Loucy (cell line): ENCODE measurements around the gene SLC35F3.

Experiments used
- H2AFZ ChIP-seq: fragments of 200-600 bp; sonication (generic); 2 replicates; pipeline ENCODE4 v1.6.0; 2016; ENCODE audit warnings: antibody characterized with exemption, mild to moderate bottlenecking, low read length, moderate library complexity
- H3F3A ChIP-seq: fragments of 200-600 bp; 2 replicates; pipeline ENCODE4 v1.6.0; 2016; ENCODE audit warnings: antibody characterized with exemption, low read depth, mild to moderate bottlenecking
- H3K27me3 ChIP-seq: fragments of 200-600 bp; sonication (generic); 2 replicates; pipeline ENCODE4 v1.6.1; 2014; ENCODE audit warnings: low read length, mild to moderate bottlenecking; ENCODE audit not compliant: insufficient read depth, poor library complexity, severe bottlenecking
- H3K36me3 ChIP-seq: fragments of 200-600 bp; sonication (generic); 2 replicates; pipeline ENCODE4 v1.6.1; 2016; ENCODE audit warnings: low read length; ENCODE audit not compliant: insufficient read depth
- H3K4me1 ChIP-seq: fragments of 200-600 bp; sonication (generic); 2 replicates; pipeline ENCODE4 v1.5.1; 2014; ENCODE audit warnings: low read length, mild to moderate bottlenecking; ENCODE audit not compliant: insufficient read depth, poor library complexity, severe bottlenecking
- H3K4me2 ChIP-seq: fragments of 200-600 bp; sonication (generic); 2 replicates; pipeline ENCODE4 v1.6.0; 2014; ENCODE audit warnings: antibody characterized with exemption, low read length, low read depth, mild to moderate bottlenecking; ENCODE audit not compliant: poor library complexity, severe bottlenecking
- H3K4me3 ChIP-seq: fragments of 200-600 bp; sonication (generic); 2 replicates; pipeline ENCODE4 v1.5.1; 2014; ENCODE audit warnings: low read length, mild to moderate bottlenecking, mixed read lengths; ENCODE audit not compliant: poor library complexity, severe bottlenecking
- H3K79me2 ChIP-seq: fragments of 200-600 bp; sonication (generic); 2 replicates; pipeline ENCODE4 v1.6.1; 2014; ENCODE audit warnings: low read length; ENCODE audit not compliant: insufficient read depth
- H3K9ac ChIP-seq: fragments of 200-600 bp; sonication (generic); 2 replicates; pipeline ENCODE4 v1.6.0; 2014; ENCODE audit warnings: mild to moderate bottlenecking, low read depth, low read length, moderate library complexity; ENCODE audit not compliant: poor library complexity, severe bottlenecking
- H3K9me2 ChIP-seq: fragments of 200-600 bp; sonication (generic); replicated peaks from 2 replicates; pipeline ENCODE4 v1.6.1; 2016; ENCODE audit warnings: low read depth, low read length, mixed read lengths
- H3K9me3 ChIP-seq: fragments of 200-600 bp; sonication (generic); 2 replicates; pipeline ENCODE4 v1.6.1; 2014; ENCODE audit warnings: mild to moderate bottlenecking, antibody characterized with exemption, low read length, low read depth; ENCODE audit not compliant: insufficient read depth
- H4K20me1 ChIP-seq: fragments of 200-600 bp; sonication (generic); 2 replicates; pipeline ENCODE4 v1.6.0; 2014; ENCODE audit warnings: antibody characterized with exemption, low read length, mild to moderate bottlenecking; ENCODE audit not compliant: insufficient read depth, poor library complexity, severe bottlenecking
- EZH2phosphoT487 ChIP-seq: fragments of 200-600 bp; IDR thresholded peaks from 2 replicates; pipeline ENCODE4 v1.6.1; 2018; ENCODE audit warnings: antibody characterized with exemption, mild to moderate bottlenecking, moderate library complexity, borderline replicate concordance
- TF ChIP-seq, protein P1 (sequence below): fragments of 200-600 bp; sonication (generic); conservative IDR thresholded peaks from 2 replicates; pipeline ENCODE4 v1.5.1; 2014; ENCODE audit warnings: mild to moderate bottlenecking, antibody characterized with exemption, low read length

SLC35F3 gene

DNA sequence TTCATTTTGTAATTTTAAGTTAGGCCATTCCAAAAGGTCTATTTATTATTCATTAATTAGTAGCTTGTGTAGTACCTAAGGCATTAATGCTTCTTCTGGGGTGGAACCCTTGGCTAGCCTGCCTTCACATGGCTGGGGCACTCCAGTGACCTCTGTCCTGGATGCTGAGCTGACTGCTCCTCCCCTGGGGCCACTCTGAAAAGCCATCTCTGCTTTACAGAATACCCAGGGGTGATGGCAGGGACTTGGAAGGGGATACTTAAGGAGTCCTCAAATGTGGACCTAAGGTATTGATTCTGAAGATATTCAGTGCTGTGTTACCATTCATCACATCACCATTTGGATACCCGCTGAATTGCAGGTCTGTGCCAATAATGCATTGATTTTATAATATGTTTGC, 281.0 kb downstream of the SLC35F3 start:
- Histone ChIP-seq H4K20me1 (no peaks in the 10 kb centered on the region), H3K36me3 (no peaks in the 10 kb centered on the region), H3K9me3 (no peaks in the 10 kb centered on the region), H3K4me1 (peaks cover 36% of the 10 kb centered on the region), H3K9me2 (no peaks in the 10 kb centered on the region), H3K4me2 (no peak overlapping the region), H3K4me3 (no peak overlapping the region), H3F3A (no peaks in the 10 kb centered on the region), H3K27me3 (no peaks in the 10 kb centered on the region), H2AFZ (no peak overlapping the region), H3K79me2 (no peaks in the 10 kb centered on the region), H3K9ac (no peak overlapping the region)
- TF ChIP-seq, protein P1, sequence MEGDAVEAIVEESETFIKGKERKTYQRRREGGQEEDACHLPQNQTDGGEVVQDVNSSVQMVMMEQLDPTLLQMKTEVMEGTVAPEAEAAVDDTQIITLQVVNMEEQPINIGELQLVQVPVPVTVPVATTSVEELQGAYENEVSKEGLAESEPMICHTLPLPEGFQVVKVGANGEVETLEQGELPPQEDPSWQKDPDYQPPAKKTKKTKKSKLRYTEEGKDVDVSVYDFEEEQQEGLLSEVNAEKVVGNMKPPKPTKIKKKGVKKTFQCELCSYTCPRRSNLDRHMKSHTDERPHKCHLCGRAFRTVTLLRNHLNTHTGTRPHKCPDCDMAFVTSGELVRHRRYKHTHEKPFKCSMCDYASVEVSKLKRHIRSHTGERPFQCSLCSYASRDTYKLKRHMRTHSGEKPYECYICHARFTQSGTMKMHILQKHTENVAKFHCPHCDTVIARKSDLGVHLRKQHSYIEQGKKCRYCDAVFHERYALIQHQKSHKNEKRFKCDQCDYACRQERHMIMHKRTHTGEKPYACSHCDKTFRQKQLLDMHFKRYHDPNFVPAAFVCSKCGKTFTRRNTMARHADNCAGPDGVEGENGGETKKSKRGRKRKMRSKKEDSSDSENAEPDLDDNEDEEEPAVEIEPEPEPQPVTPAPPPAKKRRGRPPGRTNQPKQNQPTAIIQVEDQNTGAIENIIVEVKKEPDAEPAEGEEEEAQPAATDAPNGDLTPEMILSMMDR = no peak
- TF ChIP-seq EZH2phosphoT487 = no peak

- no peaks in the 10 kb centered on the region; the same call in 1 of the 2 replicates for H3K9me3 ChIP-seq
- H3K27me3 ChIP-seq = no peaks in the 10 kb centered on the region
- no peaks in the 10 kb centered on the region for H3K9me2 ChIP-seq
- no peak overlapping the region for H3K9ac ChIP-seq
- H3K4me1 ChIP-seq = peaks cover 36% of the 10 kb centered on the region
- TF ChIP-seq EZH2phosphoT487 = no peak
- TF ChIP-seq, protein P1 = no peak
- H3K4me2 ChIP-seq = no peak overlapping the region
- H4K20me1 ChIP-seq = no peaks in the 10 kb centered on the region
- H3K36me3 ChIP-seq = no peaks in the 10 kb centered on the region
- H3F3A ChIP-seq = no peaks in the 10 kb centered on the region
- H3K79me2 ChIP-seq = no peaks in the 10 kb centered on the region
- H2AFZ ChIP-seq = no peak overlapping the region
- H3K4me3 ChIP-seq = no peak overlapping the region
Measured at GRCh38 chr1:234186037-234186688, 281.7 kb downstream of the SLC35F3 start.

DNA sequence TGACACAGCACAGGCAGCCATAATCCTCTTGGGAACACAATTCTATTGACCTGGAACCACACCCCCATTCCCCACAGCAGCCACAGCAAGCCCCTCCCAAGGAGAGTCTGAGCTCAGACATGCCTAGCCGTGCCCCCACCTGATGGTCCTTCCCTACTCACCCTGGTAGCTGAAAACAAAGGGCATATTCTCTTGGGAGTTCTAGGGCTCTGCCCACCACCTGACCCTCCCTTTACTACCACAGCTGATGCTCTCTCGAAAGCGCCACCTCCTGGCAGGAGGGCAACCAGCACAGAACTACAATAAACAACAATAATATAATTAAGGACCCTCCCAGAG, 283.9 kb downstream of the SLC35F3 start:
- Histone ChIP-seq H3F3A (no peaks in the 10 kb centered on the region), H3K9ac (peak overlapping the region; percentile 70), H3K36me3 (no peaks in the 10 kb centered on the region), H3K4me3 (peak overlapping the region; percentile 14), H3K9me3 (no peaks in the 10 kb centered on the region; the same call in 1 of the 2 replicates), H4K20me1 (no peaks in the 10 kb centered on the region), H3K79me2 (no peaks in the 10 kb centered on the region), H3K4me2 (peak overlapping the region; percentile 30), H3K9me2 (no peaks in the 10 kb centered on the region), H3K27me3 (no peaks in the 10 kb centered on the region), H2AFZ (peak overlapping the region; percentile 64; the same call in 1 of the 2 replicates), H3K4me1 (peaks cover 36% of the 10 kb centered on the region)
- TF ChIP-seq EZH2phosphoT487 = no peak
- TF ChIP-seq, protein P1 = peak; percentile 82
